K562 (cell line): ENCODE data around the gene NPAS1. TPM values are rescaled to one million over a fixed set of nuclear protein-coding genes. Genes with fewer than 3 reads are reported as not detected.

Experiments used
- ARHGAP35 ChIP-seq: fragments of 450-650 bp; IDR thresholded peaks from 2 replicates; pipeline ENCODE4 v1.6.1; 2018; ENCODE audit not compliant: partially characterized antibody
- ATF4 ChIP-seq: fragments of 450-650 bp; formaldehyde crosslinking; IDR thresholded peaks from 2 replicates; pipeline ENCODE4 v1.4.0; 2022; ENCODE audit warnings: mild to moderate bottlenecking, moderate library complexity
- EGR1 ChIP-seq: fragments of 450-650 bp; conservative IDR thresholded peaks from 2 replicates; pipeline ENCODE4 v1.6.1; 2017; ENCODE audit warnings: mild to moderate bottlenecking
- EZH2 ChIP-seq: IDR thresholded peaks from 2 replicates; pipeline ENCODE4 v1.6.1; 2012; ENCODE audit warnings: low read depth, mild to moderate bottlenecking, inconsistent platforms, low read length, borderline replicate concordance
- HCFC1 ChIP-seq: IDR thresholded peaks from 2 replicates; pipeline ENCODE4 v1.6.1; 2012; ENCODE audit warnings: low read depth, low read length, improper control_type of control experiment
- HMG20A ChIP-seq: fragments of 450-650 bp; formaldehyde crosslinking; conservative IDR thresholded peaks from 2 replicates; pipeline ENCODE4 v1.4.0; 2020; ENCODE audit warnings: mild to moderate bottlenecking, mixed read lengths
- IRF1 ChIP-seq: sonication (generic); formaldehyde crosslinking; IDR thresholded peaks from 2 replicates; pipeline ENCODE4 v1.8.0; 2022; ENCODE audit warnings: missing genetic modification reagents, mild to moderate bottlenecking, borderline replicate concordance
- NR4A1 ChIP-seq, 2 experiments: fragments of 250-450 bp in 1 of 2; fragments of 450-650 bp in 1 of 2; sonication (Bioruptor Pico) in 1 of 2; IDR thresholded peaks; 2 replicates each; pipeline versions ENCODE4 v1.4.0 to v1.6.1; 2016 to 2020; ENCODE audit warnings: mild to moderate bottlenecking in 2 of 2, missing compliant biosample characterization in 1 of 2, missing genetic modification characterization in 1 of 2, moderate library complexity in 1 of 2
- PKNOX1 ChIP-seq: fragments of 450-650 bp; IDR thresholded peaks from 2 replicates; pipeline ENCODE4 v1.6.1; 2016
- RCOR1 ChIP-seq, 2 experiments: IDR thresholded peaks; 2 replicates each; pipeline ENCODE4 v1.6.1; 2012; ENCODE audit warnings: low read depth in 2 of 2, low read length in 2 of 2, borderline replicate concordance in 1 of 2, improper control_type of control experiment in 1 of 2
- SRSF7 ChIP-seq: fragments of 200-400 bp; formaldehyde crosslinking; optimal IDR thresholded peaks from 2 replicates; pipeline ENCODE3; 2017; ENCODE audit warnings: mild to moderate bottlenecking, low read depth, low read length
- ZBTB11 ChIP-seq, 3 experiments: fragments of 200-800 bp in 1 of 3; fragments of 250-450 bp in 1 of 3; fragments of 450-650 bp in 1 of 3; sonication (Bioruptor Pico) in 1 of 3; sonication (Bioruptor generic) in 1 of 3; formaldehyde crosslinking in 1 of 3; IDR thresholded peaks; 2 replicates each; pipeline versions ENCODE4 v1.6.1 to v1.8.0; 2016 to 2022; ENCODE audit warnings: mild to moderate bottlenecking in 2 of 3, missing genetic modification characterization in 2 of 3, missing compliant biosample characterization in 1 of 3, moderate library complexity in 1 of 3
- ZNF3 ChIP-seq: fragments of 250-450 bp; sonication (Bioruptor Pico); IDR thresholded peaks from 2 replicates; pipeline ENCODE4 v1.5.0; 2021; ENCODE audit warnings: mild to moderate bottlenecking, moderate library complexity
- ZNF395 ChIP-seq: fragments of 200-800 bp; sonication (Bioruptor generic); IDR thresholded peaks from 2 replicates; pipeline ENCODE4 v1.6.1; 2017; ENCODE audit warnings: missing genetic modification characterization, missing compliant biosample characterization
- ZNF449 ChIP-seq: fragments of 250-450 bp; sonication (Bioruptor Pico); IDR thresholded peaks from 2 replicates; pipeline ENCODE4 v1.8.0; 2022; ENCODE audit warnings: moderate library complexity, mild to moderate bottlenecking, inconsistent platforms
- polyA plus RNA-seq, 8 experiments: library from polyadenylated mRNA; depleted of rRNA in 4 of 8; stranded (reverse) in 5 of 8; unstranded in 3 of 8; fragments of >200 nt; fragmentation: Nextera tagmentation in 2 of 8; fragmentation: Illumina TruSeq in 1 of 8; extraction: Ambion mirVana in 2 of 8; extraction: Trizol in 1 of 8; gene quantifications; 2 replicates each; pipeline versions ENCODE4 v1.2.1 to v1.2.3, GENCODE V29; 2011 to 2014; ENCODE audit warnings: inconsistent platforms in 1 of 8, missing spikeins in 1 of 8
- total RNA-seq, 7 experiments: library from RNA; depleted of rRNA in 6 of 7; stranded (reverse); fragments of >200 nt in 6 of 7; fragmentation: Illumina TruSeq in 2 of 7; extraction: Trizol in 2 of 7; gene quantifications; 2 replicates each; pipeline versions ENCODE4 v1.2.1 to v1.2.3, GENCODE V29; 2011 to 2021; ENCODE audit warnings: low replicate concordance in 1 of 7

The NPAS1 gene
- total and polyA plus RNA-seq, 9 of the 15 experiments (the other 6 are each of a cell fraction or from before 2014, with no cell fraction given) = 0.58 to 5.3 (median 2.0) TPM; not detected in 2

GRCh38 chr19:47035127-47036096, 15.8 kb downstream of the NPAS1 start (continued):
- no peak for TF ChIP-seq IRF1 (CRISPR knock-in tag)
- no peak for TF ChIP-seq HCFC1
- TF ChIP-seq ATF4 (CRISPR knock-in tag) = no peak
- peak; percentile 100 for TF ChIP-seq EGR1
- TF ChIP-seq ZNF3 (CRISPR knock-in tag) = no peak
- TF ChIP-seq ZNF395 (CRISPR knock-in tag) = no peak
- no peak for TF ChIP-seq HMG20A (CRISPR knock-in tag)
- TF ChIP-seq ZNF449 (CRISPR knock-in tag) = no peak
- no peak for TF ChIP-seq ARHGAP35
- no peak for TF ChIP-seq RCOR1 (IDR thresholded peaks at IDR 0.05; ENCODE audit: borderline replicate concordance in 1 of 2, low read depth in 2 of 2, low read length in 2 of 2)
- TF ChIP-seq SRSF7 = no peak
- TF ChIP-seq ZBTB11 (CRISPR knock-in tag; IDR thresholded peaks at IDR 0.05) = no peak
- TF ChIP-seq PKNOX1 = peak; percentile 86
- TF ChIP-seq EZH2 = no peak
- no peak for TF ChIP-seq NR4A1 (CRISPR knock-in tag; IDR thresholded peaks at IDR 0.05)
- no peak for TF ChIP-seq NR4A1 (tag; IDR thresholded peaks at IDR 0.05)
